ENCODE data around the gene EPHA6. TPM values are rescaled to one million over a fixed set of nuclear protein-coding genes. Genes with fewer than 3 reads are reported as not detected.

EPHA6 gene
- total RNA-seq, 2 experiments from 2014 or later = not detected

GRCh38 chr3:96813134-96813819 lies 1.1 kb upstream of the EPHA6 start:
- peak; percentile 64 for ATAC-seq (ENCODE audit: poor library complexity)
- Mint-ChIP-seq H3K4me3 (peak overlapping the region; percentile 11), H3K4me1 (ENCODE audit: low read depth) (peaks cover 8% of the 10 kb centered on the region), H3K9me3 (no peaks in the 10 kb centered on the region), H3K27me3 (peaks cover 39% of the 10 kb centered on the region), H3K36me3 (ENCODE audit: low read depth) (no peaks in the 10 kb centered on the region), H3K27ac (no peak overlapping the region)
- POLR2A ChIA-PET = no interaction called here
- peak in 7 of 14 experiments; percentile 1 to 41 (median 23) for DNase-seq
- no peaks in the 10 kb centered on the region for H3K36me3 ChIP-seq (ENCODE audit: insufficient read depth, low read length)
- intact Hi-C loops (cut with DNase I, micrococcal nuclease) = no loop called here
- H3K27me3 ChIP-seq (ENCODE audit: control insufficient read depth in 1 of 2, insufficient read depth in 2 of 2, low read length in 2 of 2) = peaks cover 22 to 40% of the 10 kb centered on the region in 2 experiments
- peak overlapping the region; percentile 11 for H3K4me3 ChIP-seq (ENCODE audit: low read length)
- peaks cover 0 to 18% of the 10 kb centered on the region in 2 experiments for H3K9me3 ChIP-seq (ENCODE audit: control insufficient read depth in 1 of 2, insufficient read depth in 1 of 2, low read length in 2 of 2)
- CTCF ChIA-PET = no interaction called here
- no peak overlapping the region for H3K27ac ChIP-seq (ENCODE audit: low read depth in 1 of 2, low read length in 2 of 2)
- TF ChIP-seq, protein P1, sequence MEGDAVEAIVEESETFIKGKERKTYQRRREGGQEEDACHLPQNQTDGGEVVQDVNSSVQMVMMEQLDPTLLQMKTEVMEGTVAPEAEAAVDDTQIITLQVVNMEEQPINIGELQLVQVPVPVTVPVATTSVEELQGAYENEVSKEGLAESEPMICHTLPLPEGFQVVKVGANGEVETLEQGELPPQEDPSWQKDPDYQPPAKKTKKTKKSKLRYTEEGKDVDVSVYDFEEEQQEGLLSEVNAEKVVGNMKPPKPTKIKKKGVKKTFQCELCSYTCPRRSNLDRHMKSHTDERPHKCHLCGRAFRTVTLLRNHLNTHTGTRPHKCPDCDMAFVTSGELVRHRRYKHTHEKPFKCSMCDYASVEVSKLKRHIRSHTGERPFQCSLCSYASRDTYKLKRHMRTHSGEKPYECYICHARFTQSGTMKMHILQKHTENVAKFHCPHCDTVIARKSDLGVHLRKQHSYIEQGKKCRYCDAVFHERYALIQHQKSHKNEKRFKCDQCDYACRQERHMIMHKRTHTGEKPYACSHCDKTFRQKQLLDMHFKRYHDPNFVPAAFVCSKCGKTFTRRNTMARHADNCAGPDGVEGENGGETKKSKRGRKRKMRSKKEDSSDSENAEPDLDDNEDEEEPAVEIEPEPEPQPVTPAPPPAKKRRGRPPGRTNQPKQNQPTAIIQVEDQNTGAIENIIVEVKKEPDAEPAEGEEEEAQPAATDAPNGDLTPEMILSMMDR (IDR thresholded peaks at IDR 0.05) = no peak
- H3K4me1 ChIP-seq (ENCODE audit: insufficient read depth, low read length) = peaks cover 10% of the 10 kb centered on the region

DNA sequence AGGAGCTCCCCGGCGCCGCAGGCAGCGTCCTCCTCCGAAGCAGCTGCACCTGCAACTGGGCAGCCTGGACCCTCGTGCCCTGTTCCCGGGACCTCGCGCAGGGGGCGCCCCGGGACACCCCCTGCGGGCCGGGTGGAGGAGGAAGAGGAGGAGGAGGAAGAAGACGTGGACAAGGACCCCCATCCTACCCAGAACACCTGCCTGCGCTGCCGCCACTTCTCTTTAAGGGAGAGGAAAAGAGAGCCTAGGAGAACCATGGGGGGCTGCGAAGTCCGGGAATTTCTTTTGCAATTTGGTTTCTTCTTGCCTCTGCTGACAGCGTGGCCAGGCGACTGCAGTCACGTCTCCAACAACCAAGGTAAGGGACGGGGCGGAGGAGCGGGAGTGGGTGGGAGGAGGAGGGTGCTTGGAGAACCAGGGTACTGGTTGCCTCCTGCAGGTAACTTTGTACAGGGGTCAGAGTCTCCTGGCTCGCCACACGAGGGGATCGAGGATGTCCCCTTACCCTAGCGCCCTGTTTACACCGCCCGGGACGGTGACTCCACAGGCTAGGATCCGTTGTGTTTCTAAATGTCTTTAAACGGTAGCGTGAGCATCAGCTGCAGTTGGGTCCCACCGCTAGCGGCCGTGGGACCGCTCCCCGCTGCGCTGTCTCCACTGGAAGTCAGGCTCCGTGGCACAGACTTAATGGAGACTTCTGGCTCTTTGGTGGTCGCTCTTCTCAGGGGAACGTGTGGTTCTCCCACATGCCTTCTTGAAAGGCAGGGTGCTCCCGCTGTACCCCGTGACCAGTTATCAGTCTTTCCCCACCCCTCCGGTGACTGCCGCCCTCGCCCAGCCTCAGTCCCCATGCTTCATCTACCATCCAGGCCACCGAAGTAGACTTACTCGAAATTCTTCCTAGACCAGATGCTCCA lies 515 bp downstream of the EPHA6 start:
- Histone ChIP-seq H3K4me3 (ENCODE audit: low read length) (no peak overlapping the region), H3K36me3 (ENCODE audit: insufficient read depth, low read length) (no peaks in the 10 kb centered on the region), H3K27ac (ENCODE audit: low read depth in 1 of 2, low read length in 2 of 2) (no peak overlapping the region), H3K9me3 (ENCODE audit: control insufficient read depth in 1 of 2, insufficient read depth in 1 of 2, low read length in 2 of 2) (peaks cover 0 to 18% of the 10 kb centered on the region in 2 experiments), H3K4me1 (ENCODE audit: insufficient read depth, low read length) (peaks cover 10% of the 10 kb centered on the region), H3K27me3 (ENCODE audit: control insufficient read depth in 1 of 2, insufficient read depth in 2 of 2, low read length in 2 of 2) (peaks cover 22 to 40% of the 10 kb centered on the region in 2 experiments)
- peaks cover 33% of the 10 kb centered on the region for H3K27me3 Mint-ChIP-seq
- no peaks in the 10 kb centered on the region for H3K9me3 Mint-ChIP-seq
- ATAC-seq (ENCODE audit: poor library complexity) (no peak), DNase-seq (no peak)
- peaks cover 8% of the 10 kb centered on the region for H3K4me1 Mint-ChIP-seq (ENCODE audit: low read depth)
- H3K4me3 Mint-ChIP-seq = no peak overlapping the region
- TF ChIP-seq, protein P1 (IDR thresholded peaks at IDR 0.05) = no peak
- intact Hi-C loops (cut with DNase I, micrococcal nuclease) = no loop called here
- no peak overlapping the region for H3K27ac Mint-ChIP-seq
- ChIA-PET CTCF (no interaction called here), POLR2A (no interaction called here)
- H3K36me3 Mint-ChIP-seq (ENCODE audit: low read depth) = no peaks in the 10 kb centered on the region

GRCh38 chr3:96831175-96831574 lies 16.8 kb downstream of the EPHA6 start:
- H3K9me3 ChIP-seq (ENCODE audit: control insufficient read depth in 1 of 2, insufficient read depth in 1 of 2, low read length in 2 of 2) = no peaks in the 10 kb centered on the region
- Mint-ChIP-seq H3K36me3 (ENCODE audit: low read depth) (no peaks in the 10 kb centered on the region), H3K9me3 (peaks cover 2% of the 10 kb centered on the region), H3K4me1 (ENCODE audit: low read depth) (no peaks in the 10 kb centered on the region), H3K27ac (no peak overlapping the region), H3K4me3 (no peak overlapping the region), H3K27me3 (no peaks in the 10 kb centered on the region)
- no peaks in the 10 kb centered on the region for H3K27me3 ChIP-seq (ENCODE audit: control insufficient read depth in 1 of 2, insufficient read depth in 2 of 2, low read length in 2 of 2)
- TF ChIP-seq, protein P1 (IDR thresholded peaks at IDR 0.05) = no peak
- DNase-seq = no peak
- CTCF ChIA-PET = no interaction called here
- no peak overlapping the region for H3K4me3 ChIP-seq (ENCODE audit: low read length)
- no peaks in the 10 kb centered on the region for H3K36me3 ChIP-seq (ENCODE audit: insufficient read depth, low read length)
- H3K27ac ChIP-seq (ENCODE audit: low read depth in 1 of 2, low read length in 2 of 2) = no peak overlapping the region
- intact Hi-C loops (cut with DNase I, micrococcal nuclease) = loop anchor here in 1 of 2 experiments (5.0 kb wide), 1 partner anchor 71 kb away; no protein-coding TSS in a partner anchor
- ATAC-seq (ENCODE audit: poor library complexity) = no peak
- POLR2A ChIA-PET = no interaction called here
- no peaks in the 10 kb centered on the region for H3K4me1 ChIP-seq (ENCODE audit: insufficient read depth, low read length)
